ENCODE data around the gene RTKN.

- TF ChIP-seq POLR2A (IDR thresholded peaks at IDR 0.05; ENCODE audit: low read length) (no peak), GATA1 (IDR thresholded peaks at IDR 0.05; ENCODE audit: low read depth, low read length) (no peak)
These were observed 15.4 kb upstream of the RTKN start for GRCh38 chr2:74457129-74457548.
